ENCODE results near the gene NHERF1.

GRCh38 chr17:74746376-74746775 lies 2.1 kb upstream of the NHERF1 start:
- TF ChIP-seq GATA2 (IDR thresholded peaks at IDR 0.05; ENCODE audit: low read depth, low read length), result no peak
- TF ChIP-seq GATA3 (IDR thresholded peaks at IDR 0.05; ENCODE audit: low read depth, low read length), result no peak

All from SH-SY5Y (cell line).